Astrocyte (in vitro differentiated cells and primary cell): ENCODE results near the gene MDH1B.

Source experiments
- CTCF ChIP-seq: IDR thresholded peaks from 2 replicates; pipeline ENCODE4 v1.5.1; 2011; ENCODE audit warnings: low read depth, mild to moderate bottlenecking, inconsistent platforms, low read length, moderate library complexity; ENCODE audit not compliant: insufficient read depth
- EZH2 ChIP-seq: IDR thresholded peaks from 2 replicates; pipeline ENCODE4 v1.6.1; 2012; ENCODE audit warnings: mild to moderate bottlenecking, low read length, inconsistent platforms; ENCODE audit not compliant: insufficient read depth

- TF ChIP-seq CTCF: no peak
- no peak for TF ChIP-seq EZH2
Measured at GRCh38 chr2:206739271-206739670, 25.9 kb downstream of the MDH1B start.
